GM21786 (cell line): Measurements from ENCODE around the gene CWH43.
A peak's percentile ranks its signal among the peaks of the same experiment; 100 is the strongest.
"Not testable (repeated sequence)": the region's sequence is repeated elsewhere in the genome, so short reads cannot be mapped to it uniquely, and the experiment has no call there.

Source experiments
- ATAC-seq: cut with Tn5 transposase; IDR thresholded peaks from one replicate; pipeline ENCODE4 v1.9.1; 2021; ENCODE audit not compliant: unreplicated experiment

The CWH43 gene

GRCh38 chr4:48974979-48975640 is 11.0 kb upstream of the CWH43 start:
- ATAC-seq = no peak

DNA sequence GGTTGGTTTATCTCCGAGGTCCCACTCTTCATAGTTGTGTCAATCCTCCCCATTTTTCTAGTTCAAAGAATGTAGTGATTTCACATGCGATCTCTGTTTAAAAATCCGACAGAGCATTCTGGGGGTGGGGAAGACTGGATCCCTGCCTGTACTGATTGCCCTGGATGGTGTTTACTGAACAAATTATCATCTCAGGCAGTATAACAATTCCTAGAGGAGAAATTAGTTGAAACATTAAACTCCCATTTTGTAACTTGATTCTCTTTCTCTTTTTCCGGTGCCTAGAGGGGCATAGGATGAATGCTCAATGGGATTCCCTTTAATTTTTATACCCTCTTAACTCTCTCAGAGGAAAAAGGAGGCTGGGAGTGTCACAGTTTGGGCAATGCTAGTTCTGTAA is 10.0 kb upstream of the CWH43 start:
- no peak for ATAC-seq

DNA sequence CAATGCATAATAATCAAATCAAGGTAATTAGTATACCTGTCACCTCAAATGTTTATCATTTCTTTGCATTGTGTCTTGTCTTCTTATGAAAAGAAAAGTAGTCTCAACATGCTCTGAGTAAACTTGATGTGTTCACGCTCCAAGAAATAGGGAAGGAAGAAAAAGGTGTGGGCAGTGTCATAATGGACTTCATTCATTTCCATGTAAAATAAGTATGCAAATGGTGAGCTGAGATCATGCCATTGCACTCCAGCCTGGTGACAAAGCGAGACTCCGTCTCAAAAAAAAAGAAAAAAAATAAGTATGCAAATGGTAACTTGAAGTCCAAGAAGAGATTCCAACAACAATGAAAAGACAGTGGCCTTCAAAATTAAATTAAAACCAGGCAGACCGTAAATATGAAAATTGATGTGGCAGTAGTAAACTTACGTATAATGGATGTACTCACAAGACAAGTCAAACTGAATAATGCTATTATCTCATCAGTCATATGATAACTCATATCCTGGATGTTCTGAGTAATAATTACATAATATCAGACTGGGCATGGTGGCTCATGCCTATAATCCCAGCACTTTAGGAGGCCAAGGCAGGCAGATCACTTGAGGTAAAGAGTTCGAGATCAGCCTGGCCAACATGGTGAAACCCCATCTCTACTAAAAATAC is 6.0 kb upstream of the CWH43 start:
- ATAC-seq = no peak

GRCh38 chr4:48984005-48984404 is 2.1 kb upstream of the CWH43 start:
- ATAC-seq = not testable (repeated sequence)

DNA sequence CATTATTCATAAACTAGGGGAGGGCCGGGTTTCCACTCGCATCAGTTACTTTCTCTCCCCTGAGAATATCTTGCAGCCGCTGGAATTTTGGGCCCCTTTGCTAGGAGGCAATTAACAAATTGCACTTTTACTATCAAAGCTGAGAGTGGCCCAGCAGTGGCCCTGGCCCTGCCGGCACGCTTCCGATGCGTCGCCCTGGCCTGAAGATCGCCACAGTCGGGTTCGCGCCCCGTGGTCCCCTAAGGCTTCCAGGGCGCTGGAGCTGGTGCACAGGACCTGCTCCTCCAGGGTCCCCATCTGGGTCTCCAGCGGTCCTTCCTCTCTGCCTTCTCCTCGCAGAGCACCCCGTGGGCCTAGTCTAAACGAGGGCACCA is 486 bp upstream of the CWH43 start:
- ATAC-seq = no peak

DNA sequence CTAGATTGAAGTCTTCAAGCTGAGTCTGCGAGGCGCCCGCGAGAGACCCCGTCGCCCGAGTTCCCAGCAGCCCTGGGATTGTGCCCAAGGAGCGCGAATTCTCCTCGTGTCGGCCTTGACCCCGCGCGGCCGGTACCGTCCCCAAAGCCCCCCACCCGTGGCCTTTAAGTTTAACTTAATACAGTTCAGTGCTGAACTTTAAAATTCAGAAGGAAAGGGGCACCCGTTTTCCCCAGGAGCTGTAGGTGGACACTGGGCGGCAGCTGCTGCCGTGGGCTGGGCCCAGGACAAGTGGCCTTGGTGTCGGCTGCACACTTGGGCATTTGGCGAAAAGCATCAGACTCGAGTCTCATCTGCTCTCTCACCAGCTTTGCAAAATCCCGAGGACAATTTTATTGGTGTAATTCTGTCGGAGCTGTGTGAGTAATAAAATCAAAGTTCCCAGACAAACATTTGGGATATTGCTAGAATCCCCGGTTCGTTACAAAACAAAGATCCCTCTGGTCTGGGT is 634 bp downstream of the CWH43 start:
- no peak for ATAC-seq

GRCh38 chr4:48989461-48990203 is 3.6 kb downstream of the CWH43 start:
- no peak for ATAC-seq

- no peak for ATAC-seq
These were observed 5.3 kb downstream of the CWH43 start for GRCh38 chr4:48991357-48991756.

GRCh38 chr4:48997962-48998361 is 11.9 kb downstream of the CWH43 start:
- ATAC-seq = no peak

DNA sequence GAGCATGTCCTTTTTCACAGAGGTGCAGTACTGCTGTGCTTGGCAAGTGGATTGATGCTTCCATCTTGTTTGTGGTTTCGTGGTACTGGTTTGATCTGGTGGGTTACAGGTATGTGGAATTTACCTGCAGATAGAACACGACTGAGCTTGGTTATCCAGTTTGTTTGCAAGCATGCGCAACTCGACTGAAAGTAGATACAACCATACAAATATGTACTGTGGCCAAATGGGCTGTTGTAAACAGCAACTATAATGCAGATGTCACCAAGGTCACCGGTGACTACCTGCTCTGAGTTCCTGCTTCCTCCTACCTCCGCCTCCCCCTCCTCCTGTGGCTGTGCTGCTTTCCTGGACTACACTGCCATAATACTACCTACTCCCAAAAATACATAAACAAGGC is 12.4 kb downstream of the CWH43 start:
- ATAC-seq = no peak

- ATAC-seq = no peak
These were observed 14.7 kb downstream of the CWH43 start for GRCh38 chr4:49000806-49001205.

GRCh38 chr4:49002931-49003330 is 16.9 kb downstream of the CWH43 start:
- ATAC-seq = no peak

GRCh38 chr4:49018718-49019295 is 32.7 kb downstream of the CWH43 start:
- no peak for ATAC-seq

DNA sequence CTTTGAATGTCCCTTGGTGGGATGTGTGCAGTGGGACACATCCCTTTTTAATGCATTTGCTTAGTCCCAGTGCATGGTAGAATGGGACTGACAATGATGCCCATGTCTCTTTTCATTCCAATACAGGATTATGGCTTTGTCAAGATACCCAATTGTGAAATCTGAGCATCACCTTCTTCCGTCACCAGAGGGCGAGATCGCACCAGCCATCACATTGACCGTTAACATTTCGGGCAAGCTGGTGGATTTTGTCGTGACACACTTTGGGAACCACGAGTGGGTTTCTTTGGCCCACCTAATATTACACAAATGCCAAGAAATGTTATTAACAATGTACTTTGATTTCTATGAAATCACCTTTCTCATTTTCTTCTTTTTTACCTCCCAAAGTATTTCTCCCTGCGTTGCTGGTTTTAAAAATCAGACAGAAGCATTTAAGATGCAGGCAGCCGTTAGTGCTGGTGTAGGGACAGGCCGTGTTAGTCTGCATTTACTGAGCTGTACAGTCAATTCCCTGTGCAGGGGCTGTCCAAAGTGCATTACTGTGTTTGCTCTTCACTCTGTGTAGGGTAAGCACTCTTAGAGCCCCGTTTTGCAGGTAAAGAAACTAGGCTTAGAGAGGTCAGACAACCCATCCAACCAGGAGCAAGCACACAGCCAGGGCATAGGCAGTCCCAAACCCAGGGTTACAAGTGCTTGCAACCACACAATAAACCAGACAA is 46.5 kb downstream of the CWH43 start:
- no peak for ATAC-seq

DNA sequence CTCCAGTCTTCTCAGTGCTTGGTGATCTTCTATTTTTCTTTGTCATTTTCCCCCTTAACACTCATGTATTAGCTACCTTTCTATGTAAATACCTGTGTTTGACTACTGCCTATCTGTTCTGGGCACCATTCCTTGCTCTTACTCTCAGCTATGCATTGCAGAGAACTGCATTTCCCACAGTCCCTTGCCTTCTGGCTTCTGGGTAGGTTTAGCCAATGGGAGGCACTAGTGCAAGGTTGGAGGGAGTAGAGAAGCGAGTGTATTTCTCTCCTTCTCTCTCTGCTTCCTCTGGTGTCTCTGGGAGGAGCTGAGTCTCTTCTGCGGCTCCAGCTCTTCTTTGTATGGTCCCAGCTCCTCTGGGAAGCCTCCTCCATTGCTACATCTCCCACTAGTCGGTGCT is 50.5 kb downstream of the CWH43 start:
- no peak for ATAC-seq

GRCh38 chr4:49044270-49044669 is 58.2 kb downstream of the CWH43 start:
- no peak for ATAC-seq

DNA sequence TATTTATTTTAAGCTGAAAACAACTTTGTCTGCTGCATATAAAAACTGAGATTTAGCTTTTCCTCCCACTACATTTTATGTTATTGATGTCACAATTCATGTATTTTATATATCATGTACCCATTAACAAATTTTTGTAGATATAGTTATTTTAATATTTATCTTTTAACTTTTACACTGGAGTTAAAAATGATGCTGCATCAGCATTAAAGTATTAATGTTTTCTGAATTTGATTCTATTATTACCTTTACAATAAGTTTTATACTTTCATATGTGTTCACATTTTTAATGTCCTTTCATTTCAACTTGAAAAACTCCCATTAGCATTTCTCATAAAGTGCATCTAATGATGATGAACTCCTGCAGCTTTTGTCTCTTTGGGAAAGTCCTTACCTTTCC is 72.2 kb downstream of the CWH43 start:
- ATAC-seq = no peak

DNA sequence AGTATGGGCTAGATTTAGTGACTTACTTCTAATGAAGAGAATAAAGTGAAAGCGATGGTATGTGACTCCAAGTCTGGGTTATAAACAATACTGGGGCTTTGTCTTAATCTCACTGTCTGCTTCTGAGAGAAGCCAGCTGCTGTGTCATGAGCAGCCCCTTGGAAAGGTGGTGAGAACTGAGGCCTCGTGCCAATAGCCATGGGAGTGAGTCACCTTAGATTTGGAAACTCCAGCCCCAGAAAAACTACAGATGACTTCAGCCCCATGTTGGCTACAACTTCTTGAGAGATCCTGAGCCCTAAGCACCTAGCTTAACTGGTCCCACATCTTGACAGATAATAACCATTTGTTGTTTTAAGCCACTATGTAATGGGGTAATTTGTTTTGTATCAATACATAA is 77.6 kb downstream of the CWH43 start:
- ATAC-seq = no peak

DNA sequence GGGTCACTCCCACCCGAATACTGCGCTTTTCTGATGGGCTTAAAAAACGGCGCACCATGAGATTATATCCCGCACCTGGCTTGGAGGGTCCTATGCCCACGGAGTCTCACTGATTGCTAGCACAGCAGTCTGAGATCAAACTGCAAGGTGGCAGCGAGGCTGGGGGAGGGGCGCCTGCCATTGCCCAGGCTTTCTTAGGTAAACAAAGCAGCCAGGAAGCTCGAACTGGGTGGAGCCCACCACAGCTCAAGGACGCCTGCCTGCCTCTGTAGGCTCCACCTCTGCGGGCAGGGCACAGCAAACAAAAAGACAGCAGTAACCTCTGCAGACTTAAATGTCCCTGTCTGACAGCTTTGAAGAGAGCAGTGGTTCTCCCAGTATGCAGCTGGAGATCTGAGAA is 86.1 kb downstream of the CWH43 start:
- ATAC-seq = not testable (repeated sequence)

GRCh38 chr4:49091883-49092282 is 105.8 kb downstream of the CWH43 start:
- not testable (repeated sequence) for ATAC-seq

GRCh38 chr4:49092608-49093135 is 106.6 kb downstream of the CWH43 start:
- peak; percentile 50 for ATAC-seq
